ENCODE results near the gene ATG2B. TPM values are rescaled to one million over a fixed set of nuclear protein-coding genes. Genes with fewer than 3 reads are reported as not detected.

The ATG2B gene
- total and polyA plus RNA-seq, 2 donors (not counting 3 experiments of a cell fraction or from before 2014, with no cell fraction given) = 5.9 to 17.8 TPM

DNA sequence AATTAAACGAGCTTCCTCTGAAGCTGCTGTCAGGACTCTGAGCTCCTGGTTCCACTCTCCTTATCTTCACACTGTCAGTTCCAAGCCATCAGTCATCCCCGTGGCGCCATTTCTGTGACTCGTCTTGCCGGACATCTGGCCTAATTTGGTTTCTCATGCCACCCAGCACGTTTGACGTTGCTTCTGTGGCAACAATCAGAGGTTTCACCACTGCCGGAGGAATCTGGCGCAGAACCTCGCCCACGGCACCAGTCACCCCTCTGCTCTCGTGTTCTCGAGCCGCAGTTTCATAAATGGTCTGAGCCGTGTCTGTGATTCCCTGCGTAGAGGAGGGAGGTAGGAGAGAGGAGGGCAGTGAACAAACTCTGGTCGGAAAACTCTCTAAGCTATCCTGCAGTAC is 77.5 kb downstream of the ATG2B start:
- H3K9me1 ChIP-seq (replicated peaks; ENCODE audit: control insufficient read depth, extremely low read depth, insufficient read depth, low read length) = no peaks in the 10 kb centered on the region
- CTCF ChIA-PET = interaction anchor here (1.1 to 4.4 kb wide), 4 partner anchors 11 to 138 kb away, joined by 3 to 24 read pairs (median 4); no protein-coding TSS in a partner anchor
- H3K36me3 ChIP-seq (ENCODE audit: control insufficient read depth in 2 of 2, extremely low read depth in 1 of 2, insufficient read depth in 2 of 2, low read length in 2 of 2) = peaks cover 0 to 5% of the 10 kb centered on the region in 2 experiments
- H3K4me3 ChIP-seq (replicated peaks in 1 of 3; ENCODE audit: insufficient read depth in 1 of 3, low read depth in 1 of 3, low read length in 3 of 3) = no peak overlapping the region
- no peak overlapping the region for H2AFZ ChIP-seq (ENCODE audit: low read depth, low read length)
- FAIRE-seq (no peak), DNase-seq (ENCODE audit: low read depth, low spot score) (no peak)
- H3K27ac ChIP-seq (ENCODE audit: insufficient read depth, low read depth, low read length) = no peak overlapping the region
- dilution Hi-C loops (cut with MboI; ENCODE audit: extremely low pct_ligation_motif_present, low sequenced_read_pairs) = no loop called here
- intact Hi-C loops (cut with micrococcal nuclease) = no loop called here
- no peaks in the 10 kb centered on the region for H4K20me1 ChIP-seq (replicated peaks; ENCODE audit: control insufficient read depth, extremely low read depth, insufficient read depth, low read length)
- no peaks in the 10 kb centered on the region for H3K27me3 ChIP-seq (ENCODE audit: control insufficient read depth in 2 of 2, insufficient read depth in 2 of 2, low read length in 2 of 2)
- POLR2A ChIA-PET = no interaction called here
- no peaks in the 10 kb centered on the region for H3K79me2 ChIP-seq (ENCODE audit: control insufficient read depth, insufficient read depth, low read length)
- no peaks in the 10 kb centered on the region for H3K4me1 ChIP-seq (ENCODE audit: control insufficient read depth, extremely low read depth, insufficient read depth, low read length)
- no peak for TF ChIP-seq FOS (IDR thresholded peaks at IDR 0.05; ENCODE audit: borderline replicate concordance, insufficient read depth, low read length)
- TF ChIP-seq JUN (IDR thresholded peaks at IDR 0.05; ENCODE audit: borderline replicate concordance, insufficient read depth, insufficient read length, low read depth) = no peak
- TF ChIP-seq, protein P1, sequence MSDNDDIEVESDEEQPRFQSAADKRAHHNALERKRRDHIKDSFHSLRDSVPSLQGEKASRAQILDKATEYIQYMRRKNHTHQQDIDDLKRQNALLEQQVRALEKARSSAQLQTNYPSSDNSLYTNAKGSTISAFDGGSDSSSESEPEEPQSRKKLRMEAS (IDR thresholded peaks at IDR 0.05; ENCODE audit: insufficient read depth, insufficient read length) = no peak
- TF ChIP-seq, protein P2, sequence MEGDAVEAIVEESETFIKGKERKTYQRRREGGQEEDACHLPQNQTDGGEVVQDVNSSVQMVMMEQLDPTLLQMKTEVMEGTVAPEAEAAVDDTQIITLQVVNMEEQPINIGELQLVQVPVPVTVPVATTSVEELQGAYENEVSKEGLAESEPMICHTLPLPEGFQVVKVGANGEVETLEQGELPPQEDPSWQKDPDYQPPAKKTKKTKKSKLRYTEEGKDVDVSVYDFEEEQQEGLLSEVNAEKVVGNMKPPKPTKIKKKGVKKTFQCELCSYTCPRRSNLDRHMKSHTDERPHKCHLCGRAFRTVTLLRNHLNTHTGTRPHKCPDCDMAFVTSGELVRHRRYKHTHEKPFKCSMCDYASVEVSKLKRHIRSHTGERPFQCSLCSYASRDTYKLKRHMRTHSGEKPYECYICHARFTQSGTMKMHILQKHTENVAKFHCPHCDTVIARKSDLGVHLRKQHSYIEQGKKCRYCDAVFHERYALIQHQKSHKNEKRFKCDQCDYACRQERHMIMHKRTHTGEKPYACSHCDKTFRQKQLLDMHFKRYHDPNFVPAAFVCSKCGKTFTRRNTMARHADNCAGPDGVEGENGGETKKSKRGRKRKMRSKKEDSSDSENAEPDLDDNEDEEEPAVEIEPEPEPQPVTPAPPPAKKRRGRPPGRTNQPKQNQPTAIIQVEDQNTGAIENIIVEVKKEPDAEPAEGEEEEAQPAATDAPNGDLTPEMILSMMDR (IDR thresholded peaks at IDR 0.05; ENCODE audit: extremely low read depth in 1 of 2, insufficient read depth in 1 of 2, low read depth in 1 of 2, low read length in 2 of 2) = no peak
- no peak for TF ChIP-seq GATA2 (IDR thresholded peaks at IDR 0.05; ENCODE audit: insufficient read depth, insufficient read length, low read depth, low read length)
- no peak for TF ChIP-seq POLR2AphosphoS5 (IDR thresholded peaks at IDR 0.05; ENCODE audit: insufficient read depth, low read depth, low read length)
- H3K9me3 ChIP-seq (replicated peaks; ENCODE audit: control insufficient read depth, insufficient read depth, low read length) = no peaks in the 10 kb centered on the region
- no peak overlapping the region for H3K4me2 ChIP-seq (ENCODE audit: insufficient read depth, low read length)
- no peak overlapping the region for H3K9ac ChIP-seq (replicated peaks; ENCODE audit: extremely low read depth, insufficient read depth, low read length)
- BruUV-seq (replicated peaks) = no TSS peak

Data from endothelial cell of umbilical vein (primary cell).